MCF 10A (cell line): ENCODE results near the gene TEX12. TPM values are rescaled to one million over a fixed set of nuclear protein-coding genes. Genes with fewer than 3 reads are reported as not detected.

Source experiments
- BruUV-seq: library from RNA; stranded (reverse); fragments of 400-500 nt; replicated peaks from 2 replicates; lab custom pipeline; 2021; lab: Mats Ljungman, UMichigan
- CTCF ChIA-PET: fragments of 300-600 bp; sonication (Branson Sonifier 250); formaldehyde crosslinking; extraction: SDS; loops from one replicate; lab custom pipeline; 2021; ENCODE audit warnings: antibody characterized with exemption, inconsistent platforms; lab: Yijun Ruan, JAX
- POLR2A ChIA-PET: fragments of 300-600, 350-650 bp; sonication (Branson Sonifier 250); formaldehyde crosslinking; extraction: SDS; loops from one replicate; lab custom pipeline; 2020; ENCODE audit warnings: antibody characterized with exemption, inconsistent platforms; lab: Yijun Ruan, JAX
- DNase-seq: peaks from one replicate; pipeline ENCODE4 v3.0.0-alpha.2; 2018; ENCODE audit not compliant: unreplicated experiment
- H3K27ac Mint-ChIP-seq: one replicate; pipeline ENCODE4 v1.8.0; 2022; ENCODE audit warnings: mild to moderate bottlenecking, low read depth, mixed read lengths; ENCODE audit not compliant: unreplicated experiment
- H3K27me3 Mint-ChIP-seq: one replicate; pipeline ENCODE4 v1.8.0; 2022; ENCODE audit warnings: mixed read lengths; ENCODE audit not compliant: insufficient read depth, unreplicated experiment
- H3K36me3 Mint-ChIP-seq: one replicate; pipeline ENCODE4 v1.8.0; 2022; ENCODE audit warnings: mild to moderate bottlenecking, moderate library complexity, mixed read lengths; ENCODE audit not compliant: insufficient read depth, unreplicated experiment
- H3K4me1 Mint-ChIP-seq: one replicate; pipeline ENCODE4 v1.8.0; 2022; ENCODE audit warnings: mixed read lengths; ENCODE audit not compliant: insufficient read depth, unreplicated experiment
- H3K4me3 Mint-ChIP-seq: one replicate; pipeline ENCODE4 v1.8.0; 2022; ENCODE audit warnings: mild to moderate bottlenecking, moderate library complexity, mixed read lengths; ENCODE audit not compliant: unreplicated experiment
- H3K9me3 Mint-ChIP-seq: one replicate; pipeline ENCODE4 v1.8.0; 2022; ENCODE audit warnings: mixed read lengths; ENCODE audit not compliant: unreplicated experiment
- intact Hi-C: fragments of 100-400 bp; cut with micrococcal nuclease; formaldehyde crosslinking; loops from 2 replicates; pipeline ENCODE4 v1.14.1; 2022
- total RNA-seq: library from RNA; stranded (reverse); gene quantifications from 2 replicates; pipeline ENCODE4 v1.2.3, GENCODE V29; 2022
- TF ChIP-seq, protein P1 (sequence below): fragments of 200-600 bp; IDR thresholded peaks from one replicate; pipeline ENCODE4 v1.8.0; 2022; ENCODE audit warnings: antibody characterized with exemption, mild to moderate bottlenecking; ENCODE audit not compliant: unreplicated experiment

TEX12 gene
- total RNA-seq, 1 experiment from 2014 or later, result not detected

- POLR2A ChIA-PET, result interaction anchor here (0.7 to 1.3 kb wide), 5 partner anchors 9 to 126 kb away, joined by 3 to 4 read pairs (median 3); partner anchors contain the start of genes SDHD and TIMM8B
- BruUV-seq, result no TSS peak
- TF ChIP-seq, protein P1, sequence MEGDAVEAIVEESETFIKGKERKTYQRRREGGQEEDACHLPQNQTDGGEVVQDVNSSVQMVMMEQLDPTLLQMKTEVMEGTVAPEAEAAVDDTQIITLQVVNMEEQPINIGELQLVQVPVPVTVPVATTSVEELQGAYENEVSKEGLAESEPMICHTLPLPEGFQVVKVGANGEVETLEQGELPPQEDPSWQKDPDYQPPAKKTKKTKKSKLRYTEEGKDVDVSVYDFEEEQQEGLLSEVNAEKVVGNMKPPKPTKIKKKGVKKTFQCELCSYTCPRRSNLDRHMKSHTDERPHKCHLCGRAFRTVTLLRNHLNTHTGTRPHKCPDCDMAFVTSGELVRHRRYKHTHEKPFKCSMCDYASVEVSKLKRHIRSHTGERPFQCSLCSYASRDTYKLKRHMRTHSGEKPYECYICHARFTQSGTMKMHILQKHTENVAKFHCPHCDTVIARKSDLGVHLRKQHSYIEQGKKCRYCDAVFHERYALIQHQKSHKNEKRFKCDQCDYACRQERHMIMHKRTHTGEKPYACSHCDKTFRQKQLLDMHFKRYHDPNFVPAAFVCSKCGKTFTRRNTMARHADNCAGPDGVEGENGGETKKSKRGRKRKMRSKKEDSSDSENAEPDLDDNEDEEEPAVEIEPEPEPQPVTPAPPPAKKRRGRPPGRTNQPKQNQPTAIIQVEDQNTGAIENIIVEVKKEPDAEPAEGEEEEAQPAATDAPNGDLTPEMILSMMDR, result no peak
- Mint-ChIP-seq H3K36me3 (no peaks in the 10 kb centered on the region), H3K4me3 (no peak overlapping the region), H3K27me3 (no peaks in the 10 kb centered on the region), H3K9me3 (no peaks in the 10 kb centered on the region), H3K27ac (no peak overlapping the region), H3K4me1 (peaks cover 8% of the 10 kb centered on the region)
- intact Hi-C loops, result no loop called here
- DNase-seq, result no peak
- CTCF ChIA-PET, result interaction anchor here (1.2 kb wide), 1 partner anchor 68 kb away, joined by 5 read pairs; no protein-coding TSS in a partner anchor
These were observed 45.1 kb downstream of the TEX12 start for GRCh38 chr11:112212290-112212689.

GRCh38 chr11:112212710-112213109, 45.5 kb downstream of the TEX12 start:
- H3K27ac Mint-ChIP-seq, result no peak overlapping the region
- no peaks in the 10 kb centered on the region for H3K36me3 Mint-ChIP-seq
- no TSS peak for BruUV-seq
- CTCF ChIA-PET, result interaction anchor here (0.6 kb wide), 1 partner anchor 1486 kb away, joined by 3 read pairs; no protein-coding TSS in a partner anchor
- intact Hi-C loops, result no loop called here
- POLR2A ChIA-PET, result interaction anchor here (0.7 to 1.3 kb wide), 5 partner anchors 10 to 126 kb away, joined by 3 to 4 read pairs (median 3); partner anchors contain the start of genes SDHD and TIMM8B
- no peaks in the 10 kb centered on the region for H3K27me3 Mint-ChIP-seq
- no peaks in the 10 kb centered on the region for H3K9me3 Mint-ChIP-seq
- peaks cover 8% of the 10 kb centered on the region for H3K4me1 Mint-ChIP-seq
- DNase-seq, result no peak
- H3K4me3 Mint-ChIP-seq, result no peak overlapping the region
- TF ChIP-seq, protein P1, result no peak

- H3K9me3 Mint-ChIP-seq, result no peaks in the 10 kb centered on the region
- ChIA-PET POLR2A (interaction anchor here (1.2 to 1.4 kb wide), 2 partner anchors 17 to 19 kb away, joined by 4 to 6 read pairs; no protein-coding TSS in a partner anchor), CTCF (interaction anchor here (0.6 to 15.5 kb wide), 3 partner anchors 67 to 346 kb away, joined by 3 to 428 read pairs (median 4); no protein-coding TSS in a partner anchor)
- no peak overlapping the region for H3K4me3 Mint-ChIP-seq
- no peak overlapping the region for H3K27ac Mint-ChIP-seq
- no peaks in the 10 kb centered on the region for H3K36me3 Mint-ChIP-seq
- H3K4me1 Mint-ChIP-seq, result peaks cover 8% of the 10 kb centered on the region
- DNase-seq, result no peak
- intact Hi-C loops, result no loop called here
- BruUV-seq, result no TSS peak
- TF ChIP-seq, protein P1, result no peak
- H3K27me3 Mint-ChIP-seq, result no peaks in the 10 kb centered on the region
These were observed 46.6 kb downstream of the TEX12 start for GRCh38 chr11:112213753-112214152.

DNA sequence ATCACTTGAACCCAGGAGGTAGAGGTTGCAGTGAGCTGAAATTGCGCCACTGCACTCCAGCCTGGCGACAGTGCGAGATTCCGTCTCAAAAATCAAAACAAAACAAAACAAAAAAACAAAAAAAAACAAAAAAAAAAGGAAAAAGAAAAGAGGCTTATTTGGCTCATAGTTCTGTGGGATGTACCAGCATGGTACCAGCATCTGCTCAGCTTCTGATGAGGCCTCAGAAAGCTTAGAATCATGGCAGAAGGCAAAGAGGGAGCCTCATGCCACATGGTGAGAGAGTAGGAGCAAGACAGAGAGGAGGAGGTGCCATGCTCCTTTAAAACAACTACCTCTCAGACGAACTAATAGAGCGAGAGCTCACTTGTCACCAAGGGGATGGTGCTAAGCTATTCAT, 48.4 kb downstream of the TEX12 start:
- Mint-ChIP-seq H3K9me3 (no peaks in the 10 kb centered on the region), H3K27ac (no peak overlapping the region), H3K4me1 (peaks cover 13% of the 10 kb centered on the region), H3K4me3 (no peak overlapping the region), H3K36me3 (no peaks in the 10 kb centered on the region), H3K27me3 (no peaks in the 10 kb centered on the region)
- ChIA-PET POLR2A (no interaction called here), CTCF (interaction anchor here (0.7 to 15.5 kb wide), 4 partner anchors 52 to 103 kb away, joined by 3 to 428 read pairs (median 3); partner anchors contain the start of gene IL18)
- intact Hi-C loops, result no loop called here
- no peak for DNase-seq
- no TSS peak for BruUV-seq
- TF ChIP-seq, protein P1, result no peak
